Mesenteric fat pad (tissue), 1 donor: Measurements from ENCODE around the gene TEAD1. TPM values are rescaled to one million over a fixed set of nuclear protein-coding genes. Genes with fewer than 3 reads are reported as not detected.
A peak's percentile ranks its signal among the peaks of the same experiment; 100 is the strongest.

Experiments used
- DNase-seq: peaks from one replicate; pipeline ENCODE4 v3.0.0-alpha.2; 2020; ENCODE audit warnings: low spot score
- total RNA-seq: library from RNA; stranded (reverse); fragmentation: NEBNext Ultra II Directional; extraction: Animal tissue kit (Norgen Biotek cat#: 25700); gene quantifications from one replicate; pipeline ENCODE4 v1.2.1, GENCODE V29; 2021
- donor health status: DM: yes; HTN: yes; CAD: no.

TEAD1 gene
- total RNA-seq, 1 donor from 2014 or later, result 150 TPM

GRCh38 chr11:12685229-12685628 lies 11.0 kb downstream of the TEAD1 start:
- DNase-seq, result no peak

- DNase-seq, result no peak
These were observed 12.2 kb downstream of the TEAD1 start for GRCh38 chr11:12686246-12687060.

- DNase-seq, result no peak
These were observed 13.0 kb downstream of the TEAD1 start for GRCh38 chr11:12687216-12687623.

- no peak for DNase-seq
These were observed 13.5 kb downstream of the TEAD1 start for GRCh38 chr11:12687740-12688139.

GRCh38 chr11:12689029-12689755 lies 15.0 kb downstream of the TEAD1 start:
- DNase-seq, result no peak

- DNase-seq, result no peak
These were observed 16.4 kb downstream of the TEAD1 start for GRCh38 chr11:12690663-12691062.

- DNase-seq, result no peak
These were observed 17.3 kb downstream of the TEAD1 start for GRCh38 chr11:12691473-12691872.

- peak; percentile 92 for DNase-seq
These were observed 18.2 kb downstream of the TEAD1 start for GRCh38 chr11:12692229-12693075.

- DNase-seq, result no peak
These were observed 18.9 kb downstream of the TEAD1 start for GRCh38 chr11:12693094-12693478.

- DNase-seq, result no peak
These were observed 19.4 kb downstream of the TEAD1 start for GRCh38 chr11:12693479-12694182.

- no peak for DNase-seq
These were observed 19.9 kb downstream of the TEAD1 start for GRCh38 chr11:12694183-12694531.

- DNase-seq, result no peak
These were observed 21.1 kb downstream of the TEAD1 start for GRCh38 chr11:12695221-12695794.

GRCh38 chr11:12695873-12696272 lies 21.7 kb downstream of the TEAD1 start:
- DNase-seq, result no peak

GRCh38 chr11:12696911-12697581 lies 22.8 kb downstream of the TEAD1 start:
- no peak for DNase-seq

GRCh38 chr11:12698048-12698447 lies 23.8 kb downstream of the TEAD1 start:
- DNase-seq, result no peak

- DNase-seq, result no peak
These were observed 27.8 kb downstream of the TEAD1 start for GRCh38 chr11:12701811-12702592.

- no peak for DNase-seq
These were observed 28.8 kb downstream of the TEAD1 start for GRCh38 chr11:12702999-12703453.

GRCh38 chr11:12704049-12704448 lies 29.8 kb downstream of the TEAD1 start:
- DNase-seq, result no peak

GRCh38 chr11:12705874-12706273 lies 31.7 kb downstream of the TEAD1 start:
- DNase-seq, result no peak
